ENCODE results near the gene KMT2C. TPM values are rescaled to one million over a fixed set of nuclear protein-coding genes. Genes with fewer than 3 reads are reported as not detected.
A peak's percentile ranks its signal among the peaks of the same experiment; 100 is the strongest.

The KMT2C gene
- total and polyA plus RNA-seq, 3 donors from 2014 or later = 32.8 to 167 (median 154) TPM

GRCh38 chr7:152341039-152341913, 94.5 kb downstream of the KMT2C start:
- Histone ChIP-seq H3K9me3 (no peaks in the 10 kb centered on the region), H3K4me1 (peaks cover 9% of the 10 kb centered on the region), H3K27me3 (no peaks in the 10 kb centered on the region), H3K27ac (no peak overlapping the region), H3K36me3 (ENCODE audit: low read depth, missing control alignments) (no peaks in the 10 kb centered on the region), H3K4me3 (no peak overlapping the region)
- 84 to 89% methylated on average over 2 of the region's 2 CpGs for WGBS, 2 donors
- intact Hi-C loops (cut with DNase I; ENCODE audit: low total_unique reads) = no loop called here
- TF ChIP-seq POLR2A (IDR thresholded peaks at IDR 0.05) = no peak
- TF ChIP-seq CTCF (IDR thresholded peaks at IDR 0.05) = peak in 2 of 3 experiments; percentile 9 to 28
- peak; percentile 27 for DNase-seq

DNA sequence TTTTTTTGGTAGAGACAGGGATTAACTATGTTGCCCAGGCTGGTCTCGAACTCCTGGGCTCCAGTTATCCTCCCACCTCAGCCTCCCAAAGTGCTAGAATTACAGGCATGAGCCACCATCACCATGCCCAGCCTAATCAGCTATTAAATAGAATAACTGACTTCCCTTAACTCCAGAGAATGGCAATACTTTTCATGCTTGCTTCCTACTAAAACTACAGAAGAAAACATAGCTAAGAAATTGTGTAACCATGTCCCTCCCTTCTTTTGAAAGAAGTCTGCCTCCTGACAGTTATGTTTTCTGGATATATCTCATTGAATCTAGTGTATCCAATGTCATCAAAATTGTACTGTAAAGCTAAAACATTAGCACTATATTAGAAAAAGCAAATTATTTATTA, 95.6 kb downstream of the KMT2C start:
- no peaks in the 10 kb centered on the region for H3K27me3 ChIP-seq
- no peaks in the 10 kb centered on the region for H3K36me3 ChIP-seq (ENCODE audit: low read depth, missing control alignments)
- WGBS, 2 donors = 77 to 90% methylated on average over 1 of the region's 1 CpG
- no peak for DNase-seq
- H3K4me1 ChIP-seq = peaks cover 11% of the 10 kb centered on the region
- H3K27ac ChIP-seq = no peak overlapping the region
- H3K4me3 ChIP-seq = no peak overlapping the region
- H3K9me3 ChIP-seq = no peaks in the 10 kb centered on the region
- no peak for TF ChIP-seq CTCF (IDR thresholded peaks at IDR 0.05)
- no peak for TF ChIP-seq POLR2A (IDR thresholded peaks at IDR 0.05)
- intact Hi-C loops (cut with DNase I; ENCODE audit: low total_unique reads) = no loop called here

DNA sequence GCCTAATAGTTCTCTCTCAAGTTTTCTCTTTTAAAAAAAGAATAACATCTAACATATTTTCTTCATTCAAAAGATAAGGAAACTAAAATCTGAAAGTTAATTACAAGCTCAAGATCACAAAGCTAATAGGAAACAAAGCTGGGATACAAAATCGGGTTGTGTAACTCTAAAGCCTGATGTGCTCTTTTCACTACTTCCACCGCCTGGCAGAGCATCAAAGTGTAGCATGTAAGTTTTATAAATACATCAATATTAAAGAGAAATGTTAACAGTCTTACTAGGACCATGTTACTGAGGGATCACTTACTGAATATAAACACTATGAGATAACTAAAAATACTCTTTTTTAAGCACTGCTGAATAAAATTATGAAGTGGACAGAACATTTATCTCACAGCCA, 97.2 kb downstream of the KMT2C start:
- Histone ChIP-seq H3K4me3 (no peak overlapping the region), H3K27me3 (no peaks in the 10 kb centered on the region), H3K27ac (no peak overlapping the region), H3K9me3 (no peaks in the 10 kb centered on the region), H3K4me1 (peaks cover 11% of the 10 kb centered on the region), H3K36me3 (ENCODE audit: low read depth, missing control alignments) (no peaks in the 10 kb centered on the region)
- DNase-seq = no peak
- no peak for TF ChIP-seq POLR2A (IDR thresholded peaks at IDR 0.05)
- WGBS, 2 donors = 47 to 58% methylated on average over 2 of the region's 2 CpGs
- intact Hi-C loops (cut with DNase I; ENCODE audit: low total_unique reads) = no loop called here

GRCh38 chr7:152336754-152337368, 98.9 kb downstream of the KMT2C start:
- TF ChIP-seq POLR2A (IDR thresholded peaks at IDR 0.05) (no peak), CTCF (IDR thresholded peaks at IDR 0.05) (peak in 2 of 3 experiments; percentile 10 to 16)
- 53 to 66% methylated on average over 4 of the region's 4 CpGs for WGBS, 2 donors
- no peaks in the 10 kb centered on the region for H3K36me3 ChIP-seq (ENCODE audit: low read depth, missing control alignments)
- no peak overlapping the region for H3K27ac ChIP-seq
- intact Hi-C loops (cut with DNase I; ENCODE audit: low total_unique reads) = no loop called here
- H3K9me3 ChIP-seq = no peaks in the 10 kb centered on the region
- H3K4me1 ChIP-seq = peaks cover 8% of the 10 kb centered on the region
- H3K27me3 ChIP-seq = no peaks in the 10 kb centered on the region
- H3K4me3 ChIP-seq = no peak overlapping the region
- no peak for DNase-seq

DNA sequence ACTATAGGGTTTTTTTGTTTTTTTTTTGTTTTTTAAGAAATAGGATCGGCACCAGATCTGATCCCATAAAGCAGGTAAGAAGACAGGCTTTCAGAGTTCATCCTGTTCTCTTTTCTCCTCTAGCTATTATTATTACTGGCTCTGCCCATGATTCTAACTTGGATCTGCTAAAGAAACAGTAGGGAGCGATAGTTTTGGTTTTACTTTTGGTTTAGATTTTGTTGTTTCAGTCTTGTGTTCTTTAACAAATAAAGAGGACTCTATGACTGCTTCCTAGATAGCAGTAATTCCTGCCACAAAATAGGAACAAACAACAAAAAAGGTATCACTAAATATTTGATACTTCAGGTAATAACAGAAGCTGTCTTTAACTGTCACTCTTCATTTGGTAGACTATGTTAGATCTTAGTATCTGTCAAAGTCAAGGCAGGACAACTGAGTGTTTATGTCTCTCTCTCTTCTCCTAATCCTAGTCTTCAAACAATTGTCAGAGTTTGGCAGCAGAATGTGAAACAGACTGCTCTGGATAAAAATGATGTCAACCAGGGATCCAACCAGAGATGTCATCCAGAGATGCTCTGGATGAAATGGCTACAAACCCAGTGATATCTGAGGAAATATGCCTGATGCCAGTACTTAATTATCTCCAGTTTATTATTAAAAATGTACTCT, 99.8 kb downstream of the KMT2C start:
- TF ChIP-seq POLR2A (IDR thresholded peaks at IDR 0.05) (no peak), CTCF (IDR thresholded peaks at IDR 0.05) (no peak)
- 23 to 53% methylated on average over 2 of the region's 2 CpGs for WGBS, 2 donors
- Histone ChIP-seq H3K27ac (peak overlapping the region in 1 of 2 donors; percentile 54), H3K27me3 (no peaks in the 10 kb centered on the region), H3K4me1 (peaks cover 8% of the 10 kb centered on the region), H3K36me3 (ENCODE audit: low read depth, missing control alignments) (no peaks in the 10 kb centered on the region), H3K4me3 (no peak overlapping the region), H3K9me3 (no peaks in the 10 kb centered on the region)
- no peak for DNase-seq
- intact Hi-C loops (cut with DNase I; ENCODE audit: low total_unique reads) = no loop called here
